ENCODE data around the gene DCUN1D5.
A peak's percentile ranks its signal among the peaks of the same experiment; 100 is the strongest.

GRCh38 chr11:103108933-103109817, 17.2 kb upstream of the DCUN1D5 start, which contains the start of gene DYNC2H1:
- TF ChIP-seq CTCF (IDR thresholded peaks at IDR 0.05) = peak; percentile 27 to 57 (median 35)
- TF ChIP-seq POLR2A (IDR thresholded peaks at IDR 0.05; ENCODE audit: low read depth) = no peak
- no peak for TF ChIP-seq EP300 (IDR thresholded peaks at IDR 0.05)

All from esophagus muscularis mucosa (tissue), 4 donors.